Activated B cell treated with CpG ODN at 0.5 μM for 24 hours (primary cell): ENCODE results near the gene TRNP1. TPM values are rescaled to one million over a fixed set of nuclear protein-coding genes. Genes with fewer than 3 reads are reported as not detected.

Experiments used
- ATAC-seq: fragments of 200-7000 bp; cut with Tn5 transposase; one replicate; pipeline ENCODE4 v1.10.0; 2021; ENCODE audit warnings: low read depth, mild to moderate bottlenecking, moderate library complexity
- CTCF ChIA-PET: fragments of 350-600 bp; sonication (Branson Sonifier 250); formaldehyde crosslinking; loops from one replicate; lab custom pipeline; 2021; ENCODE audit warnings: antibody characterized with exemption; lab: Charles Lee
- POLR2A ChIA-PET: fragments of 350-600 bp; sonication (Branson Sonifier 250); formaldehyde crosslinking; loops from one replicate; lab custom pipeline; 2021; ENCODE audit warnings: antibody characterized with exemption; lab: Charles Lee
- DNase-seq: peaks from one replicate; pipeline ENCODE4 v3.0.0; 2022
- H3K27ac Mint-ChIP-seq: one replicate; pipeline ENCODE4 v1.8.0; 2020; ENCODE audit warnings: mixed read lengths
- H3K27me3 Mint-ChIP-seq: one replicate; pipeline ENCODE4 v1.8.0; 2021; ENCODE audit warnings: mixed read lengths
- H3K36me3 Mint-ChIP-seq: one replicate; pipeline ENCODE4 v1.8.0; 2021; ENCODE audit warnings: low read depth, mixed read lengths
- H3K4me1 Mint-ChIP-seq: one replicate; pipeline ENCODE4 v1.8.0; 2021; ENCODE audit warnings: mixed read lengths
- H3K4me3 Mint-ChIP-seq: one replicate; pipeline ENCODE4 v1.8.0; 2020; ENCODE audit warnings: mild to moderate bottlenecking, mixed read lengths
- H3K9me3 Mint-ChIP-seq: one replicate; pipeline ENCODE4 v1.8.0; 2020; ENCODE audit warnings: mixed read lengths
- intact Hi-C: fragments of 100-400 bp; cut with micrococcal nuclease; formaldehyde crosslinking; loops from one replicate; pipeline ENCODE4 v1.15.1; 2024
- total RNA-seq: library from RNA; stranded (reverse); gene quantifications from 2 replicates; pipeline ENCODE4 v1.2.3, GENCODE V29; 2022
- TF ChIP-seq, protein P1 (sequence below): fragments of 200-600 bp; IDR thresholded peaks from one replicate; pipeline ENCODE4 v1.8.0; 2022; ENCODE audit warnings: antibody characterized with exemption, mild to moderate bottlenecking

Gene TRNP1
- total RNA-seq, 1 donor from 2014 or later = 0.44 TPM

DNA sequence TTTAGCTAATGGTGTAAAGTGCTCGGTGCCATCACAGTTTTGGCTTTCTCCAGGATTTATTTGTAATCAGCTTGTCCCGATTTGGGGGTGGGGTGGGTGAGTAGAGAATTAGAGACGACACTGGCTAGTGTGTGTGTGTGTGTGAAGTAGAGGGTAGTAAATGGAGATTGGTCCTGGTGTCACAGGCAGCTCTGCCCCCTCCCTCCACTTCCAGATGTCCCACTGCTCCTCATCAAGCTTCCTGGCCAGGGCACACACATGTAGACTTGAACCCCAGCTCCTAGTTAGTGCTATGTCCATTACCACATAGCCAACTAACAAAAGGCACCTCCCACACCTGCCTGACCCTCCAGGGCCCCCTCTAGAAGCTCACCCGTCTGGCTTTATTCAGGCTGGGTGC, 3.2 kb downstream of the TRNP1 start:
- Mint-ChIP-seq H3K27me3 (peaks cover 23% of the 10 kb centered on the region), H3K9me3 (no peaks in the 10 kb centered on the region), H3K36me3 (no peaks in the 10 kb centered on the region), H3K4me1 (peaks cover 28% of the 10 kb centered on the region), H3K4me3 (no peak overlapping the region), H3K27ac (no peak overlapping the region)
- POLR2A ChIA-PET = interaction anchor here (0.7 kb wide), 1 partner anchor 84 kb away, joined by 3 read pairs; no protein-coding TSS in a partner anchor
- TF ChIP-seq, protein P1, sequence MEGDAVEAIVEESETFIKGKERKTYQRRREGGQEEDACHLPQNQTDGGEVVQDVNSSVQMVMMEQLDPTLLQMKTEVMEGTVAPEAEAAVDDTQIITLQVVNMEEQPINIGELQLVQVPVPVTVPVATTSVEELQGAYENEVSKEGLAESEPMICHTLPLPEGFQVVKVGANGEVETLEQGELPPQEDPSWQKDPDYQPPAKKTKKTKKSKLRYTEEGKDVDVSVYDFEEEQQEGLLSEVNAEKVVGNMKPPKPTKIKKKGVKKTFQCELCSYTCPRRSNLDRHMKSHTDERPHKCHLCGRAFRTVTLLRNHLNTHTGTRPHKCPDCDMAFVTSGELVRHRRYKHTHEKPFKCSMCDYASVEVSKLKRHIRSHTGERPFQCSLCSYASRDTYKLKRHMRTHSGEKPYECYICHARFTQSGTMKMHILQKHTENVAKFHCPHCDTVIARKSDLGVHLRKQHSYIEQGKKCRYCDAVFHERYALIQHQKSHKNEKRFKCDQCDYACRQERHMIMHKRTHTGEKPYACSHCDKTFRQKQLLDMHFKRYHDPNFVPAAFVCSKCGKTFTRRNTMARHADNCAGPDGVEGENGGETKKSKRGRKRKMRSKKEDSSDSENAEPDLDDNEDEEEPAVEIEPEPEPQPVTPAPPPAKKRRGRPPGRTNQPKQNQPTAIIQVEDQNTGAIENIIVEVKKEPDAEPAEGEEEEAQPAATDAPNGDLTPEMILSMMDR = no peak
- CTCF ChIA-PET = interaction anchor here (1.2 to 4.1 kb wide), 7 partner anchors 10 to 115 kb away, joined by 3 to 41 read pairs (median 3); no protein-coding TSS in a partner anchor
- ATAC-seq = no peak
- intact Hi-C loops = loop anchor here (1.0 kb wide), 3 partner anchors 48 to 101 kb away; partner anchors contain the start of gene NUDC
- no peak for DNase-seq

DNA sequence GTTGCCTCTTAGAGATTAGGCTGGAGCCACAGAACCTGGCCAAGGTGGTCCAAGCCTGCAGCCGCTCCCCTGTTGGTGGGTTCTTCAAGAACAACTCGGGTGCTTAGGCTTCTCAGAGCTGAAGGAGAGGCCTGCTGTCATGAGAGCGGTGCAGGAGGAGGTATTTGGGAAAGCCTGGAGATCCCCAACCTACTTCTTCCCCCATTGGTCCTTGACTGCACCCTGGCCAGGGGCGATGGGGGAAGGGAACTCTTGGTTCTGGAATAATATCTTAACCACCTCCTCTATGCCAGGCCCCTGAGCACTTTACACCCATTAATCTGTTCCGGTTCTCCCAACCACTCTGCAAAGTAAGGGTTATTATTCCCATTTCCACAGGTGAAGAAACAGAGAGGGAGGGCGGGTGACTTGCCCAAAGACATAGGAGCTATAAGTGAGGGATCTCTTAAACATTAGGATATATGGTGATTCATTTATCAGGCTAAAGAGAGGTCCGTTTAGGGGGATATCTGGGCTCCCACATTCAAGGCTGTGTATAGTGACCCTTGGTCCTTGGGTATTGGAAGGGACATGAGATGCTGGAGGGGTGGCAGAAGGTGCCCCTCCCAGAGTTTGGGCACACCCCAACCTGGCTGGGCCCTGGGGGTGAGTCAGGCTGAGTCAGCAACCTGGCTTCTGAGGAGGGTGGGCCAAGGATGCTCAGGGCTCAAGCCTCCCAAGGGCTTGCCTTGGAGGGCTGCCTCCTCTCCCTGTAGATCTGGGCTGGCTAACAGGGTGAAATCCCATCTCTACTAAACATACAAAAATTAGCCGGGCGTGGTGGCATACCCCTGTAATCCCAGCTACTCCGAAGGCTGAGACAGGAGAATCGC, 5.2 kb downstream of the TRNP1 start:
- Mint-ChIP-seq H3K4me3 (no peak overlapping the region), H3K27ac (no peak overlapping the region), H3K27me3 (peaks cover 16% of the 10 kb centered on the region), H3K4me1 (peaks cover 36% of the 10 kb centered on the region), H3K9me3 (no peaks in the 10 kb centered on the region), H3K36me3 (no peaks in the 10 kb centered on the region)
- intact Hi-C loops = no loop called here
- DNase-seq = no peak
- ChIA-PET POLR2A (interaction anchor here (0.6 to 1.2 kb wide), 3 partner anchors 14 to 104 kb away, joined by 3 read pairs; partner anchors contain the start of gene TENT5B), CTCF (interaction anchor here (0.6 to 4.1 kb wide), 7 partner anchors 14 to 104 kb away, joined by 3 to 41 read pairs (median 3); partner anchors contain the start of gene TENT5B)
- no peak for ATAC-seq
- TF ChIP-seq, protein P1 = no peak

DNA sequence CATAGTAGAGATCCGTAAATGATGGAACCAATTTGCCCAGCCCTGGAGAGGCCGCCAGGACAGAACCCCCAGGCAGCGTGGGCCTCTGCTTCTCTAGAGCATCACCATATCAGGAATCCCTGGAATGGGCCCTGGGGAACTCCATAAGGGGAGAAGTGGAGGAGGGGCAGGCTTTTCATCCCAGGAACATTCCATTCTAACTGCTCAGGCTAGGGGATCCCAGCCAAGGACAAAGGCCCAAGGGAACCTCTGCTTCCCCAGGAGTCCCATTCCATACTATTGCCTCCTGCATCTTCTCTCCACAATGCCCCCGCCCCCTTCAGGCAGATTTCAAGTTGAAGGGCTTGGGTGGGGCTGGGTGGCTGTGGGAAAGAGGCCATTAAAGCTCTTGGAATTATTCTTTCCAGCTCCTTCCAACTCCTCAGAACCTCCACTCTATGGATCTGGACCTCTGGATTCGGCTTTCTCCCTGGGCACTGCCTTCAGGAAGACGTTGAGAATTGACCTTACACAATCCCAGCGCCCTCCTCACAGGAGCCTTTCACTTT, 6.0 kb downstream of the TRNP1 start:
- intact Hi-C loops = no loop called here
- H3K4me3 Mint-ChIP-seq = no peak overlapping the region
- H3K36me3 Mint-ChIP-seq = no peaks in the 10 kb centered on the region
- DNase-seq (no peak), ATAC-seq (no peak)
- H3K27ac Mint-ChIP-seq = no peak overlapping the region
- peaks cover 34% of the 10 kb centered on the region for H3K4me1 Mint-ChIP-seq
- ChIA-PET CTCF (no interaction called here), POLR2A (no interaction called here)
- H3K9me3 Mint-ChIP-seq = no peaks in the 10 kb centered on the region
- TF ChIP-seq, protein P1 = no peak
- peaks cover 15% of the 10 kb centered on the region for H3K27me3 Mint-ChIP-seq

DNA sequence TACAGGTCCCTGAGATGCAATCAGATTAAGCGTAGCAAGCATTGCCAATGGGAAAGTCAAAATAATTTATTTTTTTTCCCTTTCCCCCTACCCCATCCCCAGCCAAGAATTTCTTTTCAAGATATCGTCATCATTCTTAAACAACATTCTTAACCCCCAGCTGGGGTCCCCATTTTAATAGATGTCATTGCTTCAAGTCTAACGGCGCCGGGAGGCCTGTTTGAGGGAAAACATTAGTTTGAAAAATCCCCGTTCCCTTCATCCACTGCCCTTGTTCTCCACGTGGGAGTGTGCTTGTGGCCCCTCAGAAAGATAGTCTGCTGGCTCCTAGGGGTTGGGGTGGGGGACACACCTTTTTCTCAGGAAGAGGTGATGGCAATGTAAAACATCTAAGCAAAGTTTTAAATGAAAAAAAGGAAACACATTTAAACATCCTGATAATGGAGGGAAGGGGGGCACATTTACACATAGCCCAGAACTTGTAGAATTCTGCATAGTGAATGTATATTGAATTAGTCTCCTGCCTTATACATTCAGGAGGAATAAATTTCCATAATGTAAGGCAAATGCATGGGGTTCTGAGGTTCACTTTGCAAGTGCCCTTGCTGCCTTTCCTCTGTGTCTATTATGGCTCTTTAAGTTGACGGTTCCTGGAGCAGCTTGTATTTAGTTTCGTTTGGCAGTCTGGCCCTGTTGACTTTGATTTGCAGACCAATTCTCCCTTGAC, 6.8 kb downstream of the TRNP1 start:
- ATAC-seq = no peak
- intact Hi-C loops = no loop called here
- peaks cover 32% of the 10 kb centered on the region for H3K4me1 Mint-ChIP-seq
- H3K4me3 Mint-ChIP-seq = no peak overlapping the region
- no peak for DNase-seq
- ChIA-PET CTCF (no interaction called here), POLR2A (no interaction called here)
- H3K27me3 Mint-ChIP-seq = peaks cover 11% of the 10 kb centered on the region
- no peaks in the 10 kb centered on the region for H3K36me3 Mint-ChIP-seq
- TF ChIP-seq, protein P1 = no peak
- no peak overlapping the region for H3K27ac Mint-ChIP-seq
- no peaks in the 10 kb centered on the region for H3K9me3 Mint-ChIP-seq
